Smooth muscle cell (in vitro differentiated cells): ENCODE data around the gene AGAP1. TPM values are rescaled to one million over a fixed set of nuclear protein-coding genes. Genes with fewer than 3 reads are reported as not detected.

ENCODE experiments used
- DNase-seq: peaks from one replicate; lab custom pipeline; 2025; ENCODE audit not compliant: unreplicated experiment; lab: John Stamatoyannopoulos, UW
- H2AFZ ChIP-seq: fragments of 200-600 bp; sonication (generic); 2 replicates; pipeline ENCODE4 v1.6.0; 2016; ENCODE audit warnings: antibody characterized with exemption, low read depth, mild to moderate bottlenecking
- H3F3A ChIP-seq: fragments of 200-600 bp; sonication (generic); 2 replicates; pipeline ENCODE4 v1.6.0; 2017; ENCODE audit warnings: antibody characterized with exemption, low read depth
- H3K27ac ChIP-seq: fragments of 200-600 bp; sonication (generic); 2 replicates; pipeline ENCODE4 v1.5.1; 2016; ENCODE audit warnings: low read depth, mild to moderate bottlenecking
- H3K27me3 ChIP-seq: fragments of 200-600 bp; sonication (generic); 2 replicates; pipeline ENCODE4 v1.6.1; 2016; ENCODE audit warnings: low read depth, mild to moderate bottlenecking
- H3K36me3 ChIP-seq: fragments of 200-600 bp; sonication (generic); 2 replicates; pipeline ENCODE4 v1.5.1; 2016; ENCODE audit warnings: low read depth
- H3K4me1 ChIP-seq: fragments of 200-600 bp; sonication (generic); 2 replicates; pipeline ENCODE4 v1.5.1; 2016; ENCODE audit warnings: low read depth
- H3K4me2 ChIP-seq: fragments of 200-600 bp; sonication (generic); 2 replicates; pipeline ENCODE4 v1.6.0; 2016; ENCODE audit warnings: mild to moderate bottlenecking
- H3K4me3 ChIP-seq: fragments of 200-600 bp; sonication (generic); 2 replicates; pipeline ENCODE4 v1.5.1; 2016; ENCODE audit warnings: mild to moderate bottlenecking
- H3K79me2 ChIP-seq: fragments of 200-600 bp; sonication (generic); 2 replicates; pipeline ENCODE4 v1.6.0; 2016; ENCODE audit warnings: low read depth, mild to moderate bottlenecking
- H3K9ac ChIP-seq: fragments of 200-600 bp; sonication (generic); 2 replicates; pipeline ENCODE4 v1.6.0; 2016; ENCODE audit warnings: low read depth
- H3K9me3 ChIP-seq: fragments of 200-600 bp; sonication (generic); replicated peaks from 2 replicates; pipeline ENCODE4 v1.5.1; 2016; ENCODE audit warnings: low read depth
- H4K20me1 ChIP-seq: fragments of 200-600 bp; sonication (generic); 2 replicates; pipeline ENCODE4 v1.6.0; 2016; ENCODE audit warnings: low read depth
- CTCF ChIP-seq: fragments of 200-600 bp; sonication (generic); IDR thresholded peaks from 2 replicates; pipeline ENCODE4 v1.5.1; 2017; ENCODE audit warnings: borderline replicate concordance, mild to moderate bottlenecking, antibody characterized with exemption; ENCODE audit not compliant: insufficient read depth, poor library complexity, severe bottlenecking
- WGBS: methylation state at CpG from one replicate; pipeline ENCODE4 v1.1.7; 2016; ENCODE audit warnings: low lambda C conversion rate; 5-methylcytosine and 5-hydroxymethylcytosine counted together
- polyA plus RNA-seq: library from polyadenylated mRNA; unstranded; fragments of >200 nt; fragmentation: Nextera tagmentation; extraction: Ambion mirVana; gene quantifications from 2 replicates; pipeline ENCODE4 v1.2.1, GENCODE V29; 2016
- total RNA-seq: library from RNA; depleted of rRNA; stranded (reverse); fragments of >200 nt; gene quantifications from 2 replicates; pipeline ENCODE4 v1.2.3, GENCODE V29; 2014

The AGAP1 gene
- total and polyA plus RNA-seq, 2 experiments from 2014 or later = 3.9 to 9.8 TPM

GRCh38 chr2:236113425-236113824 is 619.6 kb downstream of the AGAP1 start:
- no peak for TF ChIP-seq CTCF
- Histone ChIP-seq H3K4me1 (peaks cover 9% of the 10 kb centered on the region), H3K9ac (no peak overlapping the region), H3K27me3 (no peaks in the 10 kb centered on the region), H3K4me3 (no peak overlapping the region), H3K4me2 (no peak overlapping the region), H3F3A (no peaks in the 10 kb centered on the region), H4K20me1 (no peaks in the 10 kb centered on the region), H3K27ac (no peak overlapping the region), H3K9me3 (no peaks in the 10 kb centered on the region), H3K36me3 (no peaks in the 10 kb centered on the region), H2AFZ (no peak overlapping the region), H3K79me2 (no peaks in the 10 kb centered on the region)
- DNase-seq = no peak
- WGBS = 98% methylated on average over 8 of the region's 8 CpGs

GRCh38 chr2:236113948-236114347 is 620.1 kb downstream of the AGAP1 start:
- no peak overlapping the region for H2AFZ ChIP-seq
- no peak for TF ChIP-seq CTCF
- 95% methylated on average over 13 of the region's 13 CpGs for whole genome bisulfite sequencing
- no peak overlapping the region for H3K4me3 ChIP-seq
- H3K27me3 ChIP-seq = no peaks in the 10 kb centered on the region
- H3K4me1 ChIP-seq = peaks cover 8% of the 10 kb centered on the region
- H3K36me3 ChIP-seq = no peaks in the 10 kb centered on the region
- no peak overlapping the region for H3K9ac ChIP-seq
- no peak overlapping the region for H3K27ac ChIP-seq
- no peaks in the 10 kb centered on the region for H4K20me1 ChIP-seq
- H3K9me3 ChIP-seq = no peaks in the 10 kb centered on the region
- DNase-seq = no peak
- no peaks in the 10 kb centered on the region for H3K79me2 ChIP-seq
- no peak overlapping the region for H3K4me2 ChIP-seq
- no peaks in the 10 kb centered on the region for H3F3A ChIP-seq

- no peaks in the 10 kb centered on the region for H3F3A ChIP-seq
- TF ChIP-seq CTCF = no peak
- WGBS = 94% methylated on average over 15 of the region's 15 CpGs
- H3K9ac ChIP-seq = no peak overlapping the region
- H3K4me2 ChIP-seq = no peak overlapping the region
- no peaks in the 10 kb centered on the region for H4K20me1 ChIP-seq
- no peak for DNase-seq
- H3K9me3 ChIP-seq = no peaks in the 10 kb centered on the region
- H3K4me1 ChIP-seq = peaks cover 8% of the 10 kb centered on the region
- H3K4me3 ChIP-seq = no peak overlapping the region
- H3K27me3 ChIP-seq = no peaks in the 10 kb centered on the region
- no peaks in the 10 kb centered on the region for H3K79me2 ChIP-seq
- H3K36me3 ChIP-seq = no peaks in the 10 kb centered on the region
- H2AFZ ChIP-seq = no peak overlapping the region
- H3K27ac ChIP-seq = no peak overlapping the region
Observed at GRCh38 chr2:236114959-236115358, 621.1 kb downstream of the AGAP1 start.

- 93% methylated on average over 10 of the region's 10 CpGs for WGBS
- TF ChIP-seq CTCF = no peak
- no peaks in the 10 kb centered on the region for H3K79me2 ChIP-seq
- H3K9ac ChIP-seq = no peak overlapping the region
- no peaks in the 10 kb centered on the region for H3K9me3 ChIP-seq
- no peaks in the 10 kb centered on the region for H3F3A ChIP-seq
- no peak overlapping the region for H2AFZ ChIP-seq
- H4K20me1 ChIP-seq = no peaks in the 10 kb centered on the region
- no peaks in the 10 kb centered on the region for H3K36me3 ChIP-seq
- no peak overlapping the region for H3K4me3 ChIP-seq
- H3K4me2 ChIP-seq = no peak overlapping the region
- no peak for DNase-seq
- H3K27ac ChIP-seq = no peak overlapping the region
- peaks cover 8% of the 10 kb centered on the region for H3K4me1 ChIP-seq
- no peaks in the 10 kb centered on the region for H3K27me3 ChIP-seq
Observed at GRCh38 chr2:236117401-236117800, 623.6 kb downstream of the AGAP1 start.
